Upper lobe of left lung (tissue), 4 donors: ENCODE measurements around the gene GOLGA8K.
"Not testable (repeated sequence)": the region's sequence is repeated elsewhere in the genome, so short reads cannot be mapped to it uniquely, and the experiment has no call there.

Experiments used
- CTCF ChIP-seq, 6 experiments: fragments of 450-650 bp in 4 of 6; fragments of 200-600 bp in 2 of 6; sonication (generic) in 2 of 6; IDR thresholded peaks; one replicate each; pipeline ENCODE4 v1.5.1; 2016 to 2019; ENCODE audit warnings: antibody characterized with exemption in 6 of 6
- EP300 ChIP-seq, 4 donors: sonication (generic); formaldehyde crosslinking; IDR thresholded peaks; one replicate each; pipeline ENCODE4 v1.5.1; 2017; ENCODE audit warnings: antibody characterized with exemption in 4 of 4, control low read depth in 2 of 4
- POLR2A ChIP-seq, 4 donors: fragments of 450-650 bp; IDR thresholded peaks; one replicate each; pipeline ENCODE4 v1.5.1; 2016 to 2017; ENCODE audit warnings: antibody characterized with exemption in 4 of 4, mild to moderate bottlenecking in 2 of 4
- POLR2AphosphoS5 ChIP-seq, 2 donors: sonication (generic); formaldehyde crosslinking; IDR thresholded peaks; one replicate each; pipeline ENCODE4 v1.5.1; 2017; ENCODE audit warnings: antibody characterized with exemption in 2 of 2

- TF ChIP-seq POLR2A, CTCF, EP300, POLR2AphosphoS5 (IDR thresholded peaks at IDR 0.05): not testable (repeated sequence)
Observed at GRCh38 chr15:32350563-32351220, 52.4 kb downstream of the GOLGA8K start.
